PC-3 (cell line): ENCODE data around the gene MRLN.

ENCODE experiments used
- EZH2 ChIP-seq: fragments of 300-600 bp; sonication (generic); IDR thresholded peaks from one replicate; pipeline ENCODE4 v1.6.1; 2017; ENCODE audit warnings: antibody characterized with exemption, mild to moderate bottlenecking, low read length; ENCODE audit not compliant: unreplicated experiment
- EZH2phosphoT487 ChIP-seq: fragments of 300-600 bp; sonication (generic); IDR thresholded peaks from 2 replicates; pipeline ENCODE4 v1.6.1; 2018; ENCODE audit warnings: mild to moderate bottlenecking, antibody characterized with exemption, low read length, borderline replicate concordance
- TF ChIP-seq, protein P1 (sequence below): fragments of 300-600 bp; sonication (generic); conservative IDR thresholded peaks from 2 replicates; pipeline ENCODE4 v1.5.1; 2017; ENCODE audit warnings: antibody characterized with exemption, low read depth, mild to moderate bottlenecking, low read length

- TF ChIP-seq, protein P1, sequence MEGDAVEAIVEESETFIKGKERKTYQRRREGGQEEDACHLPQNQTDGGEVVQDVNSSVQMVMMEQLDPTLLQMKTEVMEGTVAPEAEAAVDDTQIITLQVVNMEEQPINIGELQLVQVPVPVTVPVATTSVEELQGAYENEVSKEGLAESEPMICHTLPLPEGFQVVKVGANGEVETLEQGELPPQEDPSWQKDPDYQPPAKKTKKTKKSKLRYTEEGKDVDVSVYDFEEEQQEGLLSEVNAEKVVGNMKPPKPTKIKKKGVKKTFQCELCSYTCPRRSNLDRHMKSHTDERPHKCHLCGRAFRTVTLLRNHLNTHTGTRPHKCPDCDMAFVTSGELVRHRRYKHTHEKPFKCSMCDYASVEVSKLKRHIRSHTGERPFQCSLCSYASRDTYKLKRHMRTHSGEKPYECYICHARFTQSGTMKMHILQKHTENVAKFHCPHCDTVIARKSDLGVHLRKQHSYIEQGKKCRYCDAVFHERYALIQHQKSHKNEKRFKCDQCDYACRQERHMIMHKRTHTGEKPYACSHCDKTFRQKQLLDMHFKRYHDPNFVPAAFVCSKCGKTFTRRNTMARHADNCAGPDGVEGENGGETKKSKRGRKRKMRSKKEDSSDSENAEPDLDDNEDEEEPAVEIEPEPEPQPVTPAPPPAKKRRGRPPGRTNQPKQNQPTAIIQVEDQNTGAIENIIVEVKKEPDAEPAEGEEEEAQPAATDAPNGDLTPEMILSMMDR = peak; percentile 62
- TF ChIP-seq EZH2phosphoT487 (no peak), EZH2 (no peak)
These were observed 33.9 kb downstream of the MRLN start for GRCh38 chr10:59719374-59719773.
